GM21515 (cell line): ENCODE data around the gene L3MBTL4.

Source experiments
- ATAC-seq: cut with Tn5 transposase; IDR thresholded peaks from one replicate; pipeline ENCODE4 v1.9.1; 2021; ENCODE audit not compliant: unreplicated experiment

The L3MBTL4 gene

DNA sequence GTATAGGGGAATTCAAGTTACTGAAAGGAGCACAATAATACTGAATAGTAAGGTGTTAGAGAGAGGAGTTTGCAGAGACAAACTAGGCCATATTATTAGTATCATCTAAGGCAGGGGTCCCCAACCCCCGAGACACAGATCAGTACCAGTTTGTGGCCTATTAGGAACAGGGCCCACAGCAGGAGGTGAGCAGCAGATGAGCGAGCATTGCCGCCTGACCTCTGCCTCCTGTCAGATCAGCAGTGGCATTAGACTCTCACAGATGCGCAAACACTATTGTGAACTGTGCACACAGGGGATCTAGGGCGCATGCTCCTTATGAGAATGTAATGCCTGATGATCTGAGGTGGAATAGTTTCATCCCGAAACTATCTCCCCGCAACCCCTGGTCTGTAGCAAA is 477.6 kb downstream of the L3MBTL4 start:
- ATAC-seq: no peak

DNA sequence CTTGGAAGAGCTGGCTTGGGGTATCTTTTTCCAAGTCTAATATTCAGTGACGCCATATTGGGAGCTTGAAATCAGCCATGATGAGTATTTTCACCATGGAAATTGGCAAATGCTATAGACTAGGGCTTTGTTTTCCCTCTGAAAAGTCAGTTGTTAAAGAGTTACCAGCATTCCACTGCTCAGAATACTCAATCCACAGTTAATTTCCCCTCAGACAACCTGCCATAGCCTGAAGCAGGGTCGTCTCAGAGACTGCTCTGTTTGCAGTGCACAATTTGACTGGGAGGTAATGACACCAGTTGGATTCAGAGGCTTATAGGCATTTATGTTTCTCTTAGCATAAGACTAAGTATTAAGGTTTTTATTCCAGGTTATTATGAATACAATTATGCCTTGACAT is 483.9 kb downstream of the L3MBTL4 start:
- ATAC-seq: no peak

DNA sequence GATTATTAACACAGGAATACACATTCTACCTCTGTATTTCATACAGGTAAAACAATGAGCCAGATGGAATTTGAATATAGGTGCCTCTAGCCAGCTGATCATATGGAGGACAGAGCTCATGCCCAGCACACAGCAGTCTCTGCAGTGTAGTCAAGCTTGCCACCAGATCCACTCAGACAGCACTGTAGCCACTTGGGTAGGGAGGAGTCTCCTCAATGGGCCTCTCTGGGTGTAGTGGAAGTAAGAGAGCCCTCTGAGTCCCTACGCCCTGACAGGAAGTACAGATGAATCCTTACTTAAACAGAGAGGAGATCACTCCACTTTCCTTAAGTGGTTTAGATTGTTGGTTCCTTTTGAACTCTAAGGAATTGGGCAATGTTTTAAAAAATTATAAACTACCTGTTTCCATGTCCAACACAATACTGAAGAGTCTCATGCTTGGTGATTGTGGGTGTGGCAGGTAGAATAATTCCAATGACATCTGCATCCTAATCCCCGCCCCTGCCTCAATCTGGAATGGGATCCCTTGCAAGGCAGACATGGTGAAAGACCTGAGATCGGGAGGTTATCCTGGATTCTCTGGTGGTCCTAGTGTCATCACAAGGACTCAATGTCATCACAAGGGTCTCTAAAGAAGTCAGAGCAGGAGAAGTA is 496.4 kb downstream of the L3MBTL4 start:
- no peak for ATAC-seq

DNA sequence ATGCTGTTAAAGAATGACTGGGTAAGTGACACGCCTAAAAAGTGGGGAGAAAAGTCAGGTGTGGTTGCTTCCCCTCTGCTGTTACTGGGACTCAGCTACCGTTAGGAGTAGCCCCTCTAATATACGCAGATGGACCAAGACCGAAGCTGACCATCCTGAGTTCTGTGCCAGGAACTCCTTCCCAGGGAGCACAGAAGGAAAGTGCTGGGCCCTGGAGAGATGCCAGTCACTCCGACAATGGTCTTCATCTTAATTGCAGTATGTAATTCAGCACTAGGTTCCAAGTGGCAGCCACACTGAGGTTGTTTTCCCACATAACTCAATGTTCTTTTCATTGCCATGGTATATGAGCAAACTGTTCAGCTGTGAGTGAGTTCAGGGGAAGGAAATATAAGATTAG is 499.8 kb downstream of the L3MBTL4 start:
- no peak for ATAC-seq

DNA sequence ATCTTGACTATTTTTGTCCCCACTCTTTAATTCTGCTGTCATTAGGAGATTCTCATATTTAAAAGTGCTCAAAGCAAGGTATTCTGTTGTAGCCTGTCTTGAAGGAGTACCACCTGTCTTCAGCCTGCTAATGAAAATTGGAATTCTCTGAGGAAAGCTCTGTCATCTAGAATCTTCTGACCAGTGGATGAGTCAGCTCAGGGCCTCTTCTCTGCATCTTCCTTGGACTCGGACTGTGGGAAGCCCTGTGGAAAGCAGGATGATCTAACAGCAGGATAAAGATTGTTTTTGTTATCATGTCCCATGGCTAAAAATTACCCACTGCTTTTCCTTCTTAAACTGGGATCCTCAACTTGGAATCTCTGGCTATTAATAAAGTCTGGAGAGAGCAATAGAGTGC is 500.7 kb downstream of the L3MBTL4 start:
- no peak for ATAC-seq

DNA sequence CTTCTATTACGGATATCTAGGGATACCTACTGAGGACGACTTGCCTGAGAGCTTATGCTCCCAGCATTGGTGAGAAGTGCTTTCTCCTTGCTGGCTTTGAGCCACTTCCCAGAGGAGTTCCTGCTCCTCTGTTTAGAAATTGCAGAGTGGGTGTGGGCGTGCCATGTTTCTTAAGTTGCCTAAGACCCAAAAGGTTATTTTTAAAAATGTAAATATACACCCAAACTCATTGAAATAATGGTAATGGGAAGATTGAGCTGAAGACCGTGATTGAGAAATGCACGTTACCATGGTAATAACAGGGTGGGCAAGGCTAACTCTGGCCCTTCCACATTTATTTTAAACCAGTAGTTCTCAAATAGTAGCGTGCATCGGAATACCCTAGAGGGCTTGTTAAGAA is 502.1 kb downstream of the L3MBTL4 start:
- ATAC-seq: no peak

DNA sequence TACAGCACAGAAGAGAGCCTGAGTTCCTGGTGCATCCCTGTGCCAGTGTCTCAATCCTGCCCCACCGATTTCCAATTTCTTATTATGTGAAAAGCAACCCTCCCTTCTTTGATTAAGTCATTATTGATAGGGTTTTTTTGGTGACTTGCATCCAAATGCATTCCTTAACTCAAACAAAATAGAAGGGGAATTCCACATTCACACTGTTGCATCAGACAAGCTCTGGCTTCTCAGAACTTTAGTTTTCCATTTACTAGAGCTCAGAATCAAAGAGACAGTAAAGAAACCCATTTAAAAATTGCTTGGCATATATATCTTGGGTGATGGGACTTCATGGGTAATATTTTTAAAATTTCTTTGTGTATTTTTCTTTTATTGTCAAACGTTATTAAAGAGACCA is 505.6 kb downstream of the L3MBTL4 start:
- no peak for ATAC-seq
